HEK293 (cell line): ENCODE results near the gene DYNLRB2.

ENCODE experiments used
- CTCF ChIA-PET: fragments of 350-600 bp; formaldehyde crosslinking; extraction: SDS; loops from one replicate; lab custom pipeline; 2021; ENCODE audit warnings: antibody characterized with exemption; lab: Yijun Ruan, JAX
- POLR2A ChIA-PET: fragments of 300-600 bp; formaldehyde crosslinking; extraction: SDS; loops from one replicate; lab custom pipeline; 2020; ENCODE audit warnings: antibody characterized with exemption, inconsistent platforms; lab: Yijun Ruan, JAX
- H3K27ac ChIP-seq: fragments of 200-500 bp; sonication (Bioruptor generic); 2 replicates; pipeline ENCODE4 v1.5.1; 2014; ENCODE audit warnings: low read depth, low read length, control low read depth, inconsistent platforms; ENCODE audit errors: extremely low read depth
- H3K36me3 ChIP-seq, 2 experiments: fragments of 200-500 bp in 1 of 2; sonication (Bioruptor generic) in 1 of 2; 1 replicate in 1 of 2; 2 replicates in 1 of 2; pipeline ENCODE4 v1.5.1; 2014 to 2017; ENCODE audit warnings: inconsistent platforms in 2 of 2, low read length in 2 of 2; ENCODE audit not compliant: control insufficient read depth in 2 of 2, insufficient read depth in 1 of 2
- H3K4me1 ChIP-seq: fragments of 200-500 bp; sonication (Bioruptor generic); 2 replicates; pipeline ENCODE4 v1.5.1; 2014; ENCODE audit warnings: mild to moderate bottlenecking, low read length, inconsistent platforms; ENCODE audit not compliant: control insufficient read depth, insufficient read depth
- H3K4me3 ChIP-seq: 2 replicates; pipeline ENCODE4 v1.5.1; 2011; ENCODE audit warnings: low read depth, mild to moderate bottlenecking, control low read depth, low read length, moderate library complexity
- H3K9me3 ChIP-seq: fragments of 200-500 bp; sonication (Bioruptor generic); 2 replicates; pipeline ENCODE4 v1.5.1; 2014; ENCODE audit warnings: low read depth, low read length, inconsistent platforms; ENCODE audit not compliant: control insufficient read depth, insufficient read depth
- ZNF112 ChIP-seq: fragments of 450-650 bp; formaldehyde crosslinking; IDR thresholded peaks from 2 replicates; pipeline ENCODE4 v1.5.0; 2017; ENCODE audit warnings: missing biosample characterization, missing genetic modification characterization
- ZNF335 ChIP-seq: fragments of 450-650 bp; formaldehyde crosslinking; conservative IDR thresholded peaks from 2 replicates; pipeline ENCODE4 v1.5.1; 2016; ENCODE audit warnings: missing biosample characterization, missing genetic modification characterization
- ZNF354C ChIP-seq: fragments of 450-650 bp; formaldehyde crosslinking; IDR thresholded peaks from 2 replicates; pipeline ENCODE4 v1.5.1; 2016; ENCODE audit warnings: missing biosample characterization, missing genetic modification characterization, low read depth, borderline replicate concordance
- ZNF391 ChIP-seq: fragments of 450-650 bp; formaldehyde crosslinking; IDR thresholded peaks from 2 replicates; pipeline ENCODE4 v1.5.1; 2016; ENCODE audit warnings: low read depth, missing biosample characterization, missing genetic modification characterization, borderline replicate concordance
- ZNF501 ChIP-seq: fragments of 450-650 bp; formaldehyde crosslinking; IDR thresholded peaks from 2 replicates; pipeline ENCODE4 v1.5.1; 2016; ENCODE audit warnings: missing biosample characterization, missing genetic modification characterization
- ZNF510 ChIP-seq: fragments of 450-650 bp; formaldehyde crosslinking; IDR thresholded peaks from 2 replicates; pipeline ENCODE4 v1.5.1; 2018; ENCODE audit warnings: mild to moderate bottlenecking, missing genetic modification characterization, missing biosample characterization; ENCODE audit not compliant: insufficient replicate concordance
- ZNF585B ChIP-seq: fragments of 450-650 bp; formaldehyde crosslinking; IDR thresholded peaks from 2 replicates; pipeline ENCODE4 v1.5.1; 2016; ENCODE audit warnings: missing biosample characterization, missing genetic modification characterization
- ZNF629 ChIP-seq: fragments of 450-650 bp; formaldehyde crosslinking; IDR thresholded peaks from 2 replicates; pipeline ENCODE4 v1.5.1; 2017; ENCODE audit warnings: missing biosample characterization, missing genetic modification characterization
- ZNF654 ChIP-seq: fragments of 450-650 bp; formaldehyde crosslinking; IDR thresholded peaks from 2 replicates; pipeline ENCODE4 v1.5.1; 2016; ENCODE audit warnings: low read depth, missing biosample characterization, missing genetic modification characterization
- TF ChIP-seq, protein P1 (sequence below): fragments of 450-650 bp; formaldehyde crosslinking; IDR thresholded peaks from 2 replicates; pipeline ENCODE4 v1.5.1; 2016; ENCODE audit warnings: missing biosample characterization, missing genetic modification characterization
- TF ChIP-seq, protein P2 (sequence below): fragments of 450-650 bp; formaldehyde crosslinking; IDR thresholded peaks from 2 replicates; pipeline ENCODE4 v1.5.1; 2016; ENCODE audit warnings: missing biosample characterization, missing genetic modification characterization, borderline replicate concordance
- TF ChIP-seq, protein P3 (sequence below): fragments of 450-650 bp; formaldehyde crosslinking; IDR thresholded peaks from 2 replicates; pipeline ENCODE4 v1.5.1; 2016; ENCODE audit warnings: missing biosample characterization, missing genetic modification characterization
- TF ChIP-seq, protein P4 (sequence below): fragments of 450-650 bp; formaldehyde crosslinking; IDR thresholded peaks from 2 replicates; pipeline ENCODE4 v1.5.1; 2016; ENCODE audit warnings: missing biosample characterization, missing genetic modification characterization

DYNLRB2 gene

DNA sequence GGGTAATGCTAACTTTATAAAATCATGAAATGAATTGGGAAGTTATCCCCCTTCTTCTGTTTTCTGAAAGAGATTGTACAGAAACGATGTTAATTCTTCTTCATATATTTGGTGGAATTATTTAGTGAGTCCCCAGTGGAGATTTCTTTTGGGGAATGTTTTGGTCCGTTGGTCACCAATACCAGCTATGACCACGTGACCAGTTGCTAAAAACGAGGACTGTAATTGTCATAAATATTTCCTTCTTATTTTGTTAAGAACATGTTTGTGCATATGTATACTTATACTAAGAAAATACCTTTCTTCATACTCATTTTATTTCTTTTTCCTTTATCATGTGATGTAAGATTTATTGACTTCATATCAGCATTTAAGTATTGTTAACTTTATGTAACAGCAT is 10.3 kb upstream of the DYNLRB2 start:
- ChIA-PET CTCF (interaction anchor here (0.7 kb wide), 1 partner anchor 899 kb away, joined by 3 read pairs; no protein-coding TSS in a partner anchor), POLR2A (no interaction called here)
- TF ChIP-seq, protein P1, sequence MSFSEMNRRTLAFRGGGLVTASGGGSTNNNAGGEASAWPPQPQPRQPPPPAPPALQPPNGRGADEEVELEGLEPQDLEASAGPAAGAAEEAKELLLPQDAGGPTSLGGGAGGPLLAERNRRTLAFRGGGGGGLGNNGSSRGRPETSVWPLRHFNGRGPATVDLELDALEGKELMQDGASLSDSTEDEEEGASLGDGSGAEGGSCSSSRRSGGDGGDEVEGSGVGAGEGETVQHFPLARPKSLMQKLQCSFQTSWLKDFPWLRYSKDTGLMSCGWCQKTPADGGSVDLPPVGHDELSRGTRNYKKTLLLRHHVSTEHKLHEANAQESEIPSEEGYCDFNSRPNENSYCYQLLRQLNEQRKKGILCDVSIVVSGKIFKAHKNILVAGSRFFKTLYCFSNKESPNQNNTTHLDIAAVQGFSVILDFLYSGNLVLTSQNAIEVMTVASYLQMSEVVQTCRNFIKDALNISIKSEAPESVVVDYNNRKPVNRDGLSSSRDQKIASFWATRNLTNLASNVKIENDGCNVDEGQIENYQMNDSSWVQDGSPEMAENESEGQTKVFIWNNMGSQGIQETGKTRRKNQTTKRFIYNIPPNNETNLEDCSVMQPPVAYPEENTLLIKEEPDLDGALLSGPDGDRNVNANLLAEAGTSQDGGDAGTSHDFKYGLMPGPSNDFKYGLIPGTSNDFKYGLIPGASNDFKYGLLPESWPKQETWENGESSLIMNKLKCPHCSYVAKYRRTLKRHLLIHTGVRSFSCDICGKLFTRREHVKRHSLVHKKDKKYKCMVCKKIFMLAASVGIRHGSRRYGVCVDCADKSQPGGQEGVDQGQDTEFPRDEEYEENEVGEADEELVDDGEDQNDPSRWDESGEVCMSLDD, result no peak
- TF ChIP-seq, protein P2, sequence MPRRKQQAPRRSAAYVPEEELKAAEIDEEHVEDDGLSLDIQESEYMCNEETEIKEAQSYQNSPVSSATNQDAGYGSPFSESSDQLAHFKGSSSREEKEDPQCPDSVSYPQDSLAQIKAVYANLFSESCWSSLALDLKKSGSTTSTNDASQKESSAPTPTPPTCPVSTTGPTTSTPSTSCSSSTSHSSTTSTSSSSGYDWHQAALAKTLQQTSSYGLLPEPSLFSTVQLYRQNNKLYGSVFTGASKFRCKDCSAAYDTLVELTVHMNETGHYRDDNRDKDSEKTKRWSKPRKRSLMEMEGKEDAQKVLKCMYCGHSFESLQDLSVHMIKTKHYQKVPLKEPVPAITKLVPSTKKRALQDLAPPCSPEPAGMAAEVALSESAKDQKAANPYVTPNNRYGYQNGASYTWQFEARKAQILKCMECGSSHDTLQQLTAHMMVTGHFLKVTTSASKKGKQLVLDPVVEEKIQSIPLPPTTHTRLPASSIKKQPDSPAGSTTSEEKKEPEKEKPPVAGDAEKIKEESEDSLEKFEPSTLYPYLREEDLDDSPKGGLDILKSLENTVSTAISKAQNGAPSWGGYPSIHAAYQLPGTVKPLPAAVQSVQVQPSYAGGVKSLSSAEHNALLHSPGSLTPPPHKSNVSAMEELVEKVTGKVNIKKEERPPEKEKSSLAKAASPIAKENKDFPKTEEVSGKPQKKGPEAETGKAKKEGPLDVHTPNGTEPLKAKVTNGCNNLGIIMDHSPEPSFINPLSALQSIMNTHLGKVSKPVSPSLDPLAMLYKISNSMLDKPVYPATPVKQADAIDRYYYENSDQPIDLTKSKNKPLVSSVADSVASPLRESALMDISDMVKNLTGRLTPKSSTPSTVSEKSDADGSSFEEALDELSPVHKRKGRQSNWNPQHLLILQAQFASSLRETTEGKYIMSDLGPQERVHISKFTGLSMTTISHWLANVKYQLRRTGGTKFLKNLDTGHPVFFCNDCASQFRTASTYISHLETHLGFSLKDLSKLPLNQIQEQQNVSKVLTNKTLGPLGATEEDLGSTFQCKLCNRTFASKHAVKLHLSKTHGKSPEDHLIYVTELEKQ (tag by site-specific recombination), result no peak
- no peak for TF ChIP-seq ZNF629 (tag by site-specific recombination)
- TF ChIP-seq, protein P3, sequence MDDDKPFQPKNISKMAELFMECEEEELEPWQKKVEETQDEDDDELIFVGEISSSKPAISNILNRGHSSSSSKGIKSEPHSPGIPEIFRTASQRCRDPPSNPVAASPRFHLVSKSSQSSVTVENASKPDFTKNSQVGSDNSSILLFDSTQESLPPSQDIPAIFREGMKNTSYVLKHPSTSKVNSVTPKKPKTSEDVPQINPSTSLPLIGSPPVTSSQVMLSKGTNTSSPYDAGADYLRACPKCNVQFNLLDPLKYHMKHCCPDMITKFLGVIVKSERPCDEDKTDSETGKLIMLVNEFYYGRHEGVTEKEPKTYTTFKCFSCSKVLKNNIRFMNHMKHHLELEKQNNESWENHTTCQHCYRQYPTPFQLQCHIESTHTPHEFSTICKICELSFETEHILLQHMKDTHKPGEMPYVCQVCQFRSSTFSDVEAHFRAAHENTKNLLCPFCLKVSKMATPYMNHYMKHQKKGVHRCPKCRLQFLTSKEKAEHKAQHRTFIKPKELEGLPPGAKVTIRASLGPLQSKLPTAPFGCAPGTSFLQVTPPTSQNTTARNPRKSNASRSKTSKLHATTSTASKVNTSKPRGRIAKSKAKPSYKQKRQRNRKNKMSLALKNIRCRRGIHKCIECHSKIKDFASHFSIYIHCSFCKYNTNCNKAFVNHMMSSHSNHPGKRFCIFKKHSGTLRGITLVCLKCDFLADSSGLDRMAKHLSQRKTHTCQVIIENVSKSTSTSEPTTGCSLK (tag by site-specific recombination), result no peak
- Histone ChIP-seq H3K4me3 (no peak overlapping the region), H3K36me3 (no peaks in the 10 kb centered on the region), H3K9me3 (no peaks in the 10 kb centered on the region), H3K4me1 (no peaks in the 10 kb centered on the region), H3K27ac (no peak overlapping the region)

DNA sequence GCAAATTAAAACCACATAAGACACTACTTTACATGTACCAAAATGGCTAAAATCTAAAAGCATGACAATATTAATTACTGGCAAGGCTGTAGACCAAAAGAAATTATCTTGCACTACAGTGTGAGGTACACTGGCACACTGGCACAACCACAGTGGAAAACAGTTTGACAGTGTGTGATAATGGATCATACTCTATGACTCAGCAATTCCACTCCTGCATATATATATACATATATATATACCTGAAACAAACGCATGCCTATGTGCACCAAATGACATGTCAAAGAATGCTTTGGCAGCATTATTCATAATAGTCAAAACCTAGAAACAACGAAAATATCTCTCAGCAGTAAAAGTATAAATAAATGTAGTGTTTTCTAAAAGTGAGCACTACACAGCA is 4.6 kb upstream of the DYNLRB2 start:
- Histone ChIP-seq H3K9me3 (no peaks in the 10 kb centered on the region), H3K36me3 (no peaks in the 10 kb centered on the region), H3K4me1 (no peaks in the 10 kb centered on the region), H3K27ac (no peak overlapping the region), H3K4me3 (no peak overlapping the region)
- TF ChIP-seq ZNF112 (no peak), ZNF354C (tag by site-specific recombination) (no peak), ZNF585B (tag by site-specific recombination) (no peak), ZNF391 (tag by site-specific recombination) (no peak), ZNF510 (tag by site-specific recombination) (no peak), ZNF654 (tag by site-specific recombination) (no peak), ZNF501 (no peak), ZNF335 (tag by site-specific recombination) (no peak)
- TF ChIP-seq, protein P4, sequence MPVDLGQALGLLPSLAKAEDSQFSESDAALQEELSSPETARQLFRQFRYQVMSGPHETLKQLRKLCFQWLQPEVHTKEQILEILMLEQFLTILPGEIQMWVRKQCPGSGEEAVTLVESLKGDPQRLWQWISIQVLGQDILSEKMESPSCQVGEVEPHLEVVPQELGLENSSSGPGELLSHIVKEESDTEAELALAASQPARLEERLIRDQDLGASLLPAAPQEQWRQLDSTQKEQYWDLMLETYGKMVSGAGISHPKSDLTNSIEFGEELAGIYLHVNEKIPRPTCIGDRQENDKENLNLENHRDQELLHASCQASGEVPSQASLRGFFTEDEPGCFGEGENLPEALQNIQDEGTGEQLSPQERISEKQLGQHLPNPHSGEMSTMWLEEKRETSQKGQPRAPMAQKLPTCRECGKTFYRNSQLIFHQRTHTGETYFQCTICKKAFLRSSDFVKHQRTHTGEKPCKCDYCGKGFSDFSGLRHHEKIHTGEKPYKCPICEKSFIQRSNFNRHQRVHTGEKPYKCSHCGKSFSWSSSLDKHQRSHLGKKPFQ, result no peak
- ChIA-PET CTCF (no interaction called here), POLR2A (no interaction called here)
